ENCODE results near the gene ARHGEF19.

GRCh38 chr1:16209847-16210407 is 2.5 kb downstream of the ARHGEF19 start:
- TF ChIP-seq, protein P1, sequence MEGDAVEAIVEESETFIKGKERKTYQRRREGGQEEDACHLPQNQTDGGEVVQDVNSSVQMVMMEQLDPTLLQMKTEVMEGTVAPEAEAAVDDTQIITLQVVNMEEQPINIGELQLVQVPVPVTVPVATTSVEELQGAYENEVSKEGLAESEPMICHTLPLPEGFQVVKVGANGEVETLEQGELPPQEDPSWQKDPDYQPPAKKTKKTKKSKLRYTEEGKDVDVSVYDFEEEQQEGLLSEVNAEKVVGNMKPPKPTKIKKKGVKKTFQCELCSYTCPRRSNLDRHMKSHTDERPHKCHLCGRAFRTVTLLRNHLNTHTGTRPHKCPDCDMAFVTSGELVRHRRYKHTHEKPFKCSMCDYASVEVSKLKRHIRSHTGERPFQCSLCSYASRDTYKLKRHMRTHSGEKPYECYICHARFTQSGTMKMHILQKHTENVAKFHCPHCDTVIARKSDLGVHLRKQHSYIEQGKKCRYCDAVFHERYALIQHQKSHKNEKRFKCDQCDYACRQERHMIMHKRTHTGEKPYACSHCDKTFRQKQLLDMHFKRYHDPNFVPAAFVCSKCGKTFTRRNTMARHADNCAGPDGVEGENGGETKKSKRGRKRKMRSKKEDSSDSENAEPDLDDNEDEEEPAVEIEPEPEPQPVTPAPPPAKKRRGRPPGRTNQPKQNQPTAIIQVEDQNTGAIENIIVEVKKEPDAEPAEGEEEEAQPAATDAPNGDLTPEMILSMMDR (IDR thresholded peaks at IDR 0.05 in 8 of 11, conservative IDR thresholded peaks at IDR 0.05 in 3 of 11) = no peak
- no peak for TF ChIP-seq POLR2A (IDR thresholded peaks at IDR 0.05)

All from spleen (tissue), 7 donors.